Spinal cord (tissue), 10 donors: ENCODE data around the gene SARS1. TPM values are rescaled to one million over a fixed set of nuclear protein-coding genes. Genes with fewer than 3 reads are reported as not detected.

Source experiments
- DNase-seq, 6 donors: peaks; one replicate each; pipeline versions ENCODE4 v3.0.0 to v3.0.0-alpha.2; 2013 to 2015; ENCODE audit warnings: low spot score in 6 of 6, low read depth in 4 of 6
- H3K27ac ChIP-seq: one replicate; pipeline ENCODE4 v1.5.1; 2013; ENCODE audit warnings: low read depth, low read length, control low read depth
- H3K27me3 ChIP-seq: one replicate; pipeline ENCODE4 v1.6.1; 2013; ENCODE audit warnings: low read length; ENCODE audit not compliant: control insufficient read depth, insufficient read depth
- H3K36me3 ChIP-seq: one replicate; pipeline ENCODE4 v1.6.1; 2013; ENCODE audit warnings: low read length; ENCODE audit not compliant: control insufficient read depth, insufficient read depth
- H3K4me1 ChIP-seq: one replicate; pipeline ENCODE4 v1.6.1; 2013; ENCODE audit warnings: low read length; ENCODE audit not compliant: control insufficient read depth, insufficient read depth
- H3K4me3 ChIP-seq: one replicate; pipeline ENCODE4 v1.5.1; 2013; ENCODE audit warnings: low read depth, low read length, control low read depth
- H3K9me3 ChIP-seq: one replicate; pipeline ENCODE4 v1.6.1; 2013; ENCODE audit warnings: low read length; ENCODE audit not compliant: control insufficient read depth, insufficient read depth
- WGBS: methylation state at CpG from one replicate; pipeline ENCODE4 v1.1.5; 2013; ENCODE audit warnings: missing lambda C conversion rate; ENCODE audit not compliant: insufficient coverage; 5-methylcytosine and 5-hydroxymethylcytosine counted together
- polyA plus RNA-seq, 2 donors: library from polyadenylated mRNA; unstranded; fragments of 120-200 nt; gene quantifications; one replicate each; pipeline ENCODE4 v1.2.1, GENCODE V29; 2013; ENCODE audit not compliant: insufficient read length in 2 of 2
- total RNA-seq, 2 donors: library from RNA; depleted of rRNA in 1 of 2; stranded (reverse); fragments of 120-200 nt in 1 of 2; fragments of >200 nt in 1 of 2; gene quantifications; one replicate each; pipeline versions ENCODE4 v1.2.3 to v1.2.4, GENCODE V29; 2013 to 2014
- donor health status: healthy.

SARS1 gene
- total and polyA plus RNA-seq, 4 donors = 127 to 164 (median 156) TPM

GRCh38 chr1:109204484-109204883 lies 9.2 kb upstream of the SARS1 start:
- Histone ChIP-seq H3K4me3 (no peak overlapping the region), H3K9me3 (no peaks in the 10 kb centered on the region), H3K27me3 (no peaks in the 10 kb centered on the region), H3K27ac (no peak overlapping the region), H3K4me1 (no peaks in the 10 kb centered on the region), H3K36me3 (peaks cover 8% of the 10 kb centered on the region)
- DNase-seq = no peak
- 86% methylated on average over 4 of the region's 5 CpGs for WGBS

GRCh38 chr1:109206339-109206738 lies 7.4 kb upstream of the SARS1 start:
- no peaks in the 10 kb centered on the region for H3K9me3 ChIP-seq
- H3K36me3 ChIP-seq = no peaks in the 10 kb centered on the region
- DNase-seq = no peak
- no peaks in the 10 kb centered on the region for H3K4me1 ChIP-seq
- no peak overlapping the region for H3K4me3 ChIP-seq
- no peaks in the 10 kb centered on the region for H3K27me3 ChIP-seq
- H3K27ac ChIP-seq = no peak overlapping the region
- no CpG with 5 or more reads among the region's 2 CpGs for WGBS

- H3K4me1 ChIP-seq = no peaks in the 10 kb centered on the region
- H3K9me3 ChIP-seq = no peaks in the 10 kb centered on the region
- DNase-seq = no peak
- 68% methylated on average over 3 of the region's 7 CpGs for WGBS
- no peak overlapping the region for H3K27ac ChIP-seq
- no peaks in the 10 kb centered on the region for H3K27me3 ChIP-seq
- H3K36me3 ChIP-seq = no peaks in the 10 kb centered on the region
- H3K4me3 ChIP-seq = no peak overlapping the region
Measured at GRCh38 chr1:109207467-109208103, 6.1 kb upstream of the SARS1 start.

GRCh38 chr1:109208394-109208793 lies 5.3 kb upstream of the SARS1 start:
- Histone ChIP-seq H3K27ac (no peak overlapping the region), H3K9me3 (no peaks in the 10 kb centered on the region), H3K27me3 (no peaks in the 10 kb centered on the region), H3K4me1 (peaks cover under 1% of the 10 kb centered on the region), H3K36me3 (no peaks in the 10 kb centered on the region), H3K4me3 (no peak overlapping the region)
- WGBS = 78% methylated on average over 3 of the region's 7 CpGs
- DNase-seq = no peak

- no peak overlapping the region for H3K27ac ChIP-seq
- H3K4me1 ChIP-seq = peaks cover 2% of the 10 kb centered on the region
- H3K4me3 ChIP-seq = no peak overlapping the region
- no peaks in the 10 kb centered on the region for H3K9me3 ChIP-seq
- no peaks in the 10 kb centered on the region for H3K36me3 ChIP-seq
- H3K27me3 ChIP-seq = no peaks in the 10 kb centered on the region
- WGBS = 52% methylated on average over 4 of the region's 9 CpGs
- DNase-seq = no peak
Measured at GRCh38 chr1:109208836-109209463, 4.8 kb upstream of the SARS1 start.

GRCh38 chr1:109210058-109210457 lies 3.7 kb upstream of the SARS1 start:
- H3K4me1 ChIP-seq = peaks cover 2% of the 10 kb centered on the region
- WGBS = 92% methylated on average over 6 of the region's 8 CpGs
- no peaks in the 10 kb centered on the region for H3K27me3 ChIP-seq
- no peak for DNase-seq
- H3K9me3 ChIP-seq = no peaks in the 10 kb centered on the region
- H3K27ac ChIP-seq = no peak overlapping the region
- H3K4me3 ChIP-seq = no peak overlapping the region
- no peaks in the 10 kb centered on the region for H3K36me3 ChIP-seq

- DNase-seq = no peak
Measured at GRCh38 chr1:109213345-109213823, 334 bp upstream of the SARS1 start.

GRCh38 chr1:109214695-109215623 lies 1.2 kb downstream of the SARS1 start:
- no peaks in the 10 kb centered on the region for H3K9me3 ChIP-seq
- H3K27me3 ChIP-seq = no peaks in the 10 kb centered on the region
- peaks cover 2% of the 10 kb centered on the region for H3K4me1 ChIP-seq
- H3K4me3 ChIP-seq = peak overlapping the region; percentile 84
- peak in 3 of 6 donors; percentile 22 to 76 (median 49) for DNase-seq
- peak overlapping the region; percentile 91 for H3K27ac ChIP-seq
- H3K36me3 ChIP-seq = peaks cover 6% of the 10 kb centered on the region
- 10% methylated on average over 7 of the region's 13 CpGs for WGBS

More at GRCh38 chr1:109213345-109213823, 334 bp upstream of the SARS1 start:
- H3K27ac ChIP-seq = peak overlapping the region; percentile 50
- peaks cover 2% of the 10 kb centered on the region for H3K4me1 ChIP-seq
- peaks cover 3% of the 10 kb centered on the region for H3K36me3 ChIP-seq
- H3K9me3 ChIP-seq = no peaks in the 10 kb centered on the region
- no peaks in the 10 kb centered on the region for H3K27me3 ChIP-seq
- peak overlapping the region; percentile 84 for H3K4me3 ChIP-seq
- 12% methylated on average over 7 of the region's 10 CpGs for WGBS

- Histone ChIP-seq H3K27ac (no peak overlapping the region), H3K4me3 (no peak overlapping the region), H3K4me1 (peaks cover 2% of the 10 kb centered on the region), H3K9me3 (no peaks in the 10 kb centered on the region), H3K36me3 (peaks cover 9% of the 10 kb centered on the region), H3K27me3 (no peaks in the 10 kb centered on the region)
- no peak for DNase-seq
- 93% methylated on average over 3 of the region's 4 CpGs for WGBS
Measured at GRCh38 chr1:109216662-109217061, 2.9 kb downstream of the SARS1 start.
